GM19438 (cell line): Measurements from ENCODE around the gene ITSN1.

Source experiments
- ATAC-seq: cut with Tn5 transposase; IDR thresholded peaks from one replicate; pipeline ENCODE4 v1.9.1; 2021; ENCODE audit warnings: low read depth; ENCODE audit not compliant: unreplicated experiment

Gene ITSN1

GRCh38 chr21:33801424-33802405 lies 159.4 kb downstream of the ITSN1 start:
- no peak for ATAC-seq

GRCh38 chr21:33802481-33802880 lies 160.2 kb downstream of the ITSN1 start:
- ATAC-seq: no peak

DNA sequence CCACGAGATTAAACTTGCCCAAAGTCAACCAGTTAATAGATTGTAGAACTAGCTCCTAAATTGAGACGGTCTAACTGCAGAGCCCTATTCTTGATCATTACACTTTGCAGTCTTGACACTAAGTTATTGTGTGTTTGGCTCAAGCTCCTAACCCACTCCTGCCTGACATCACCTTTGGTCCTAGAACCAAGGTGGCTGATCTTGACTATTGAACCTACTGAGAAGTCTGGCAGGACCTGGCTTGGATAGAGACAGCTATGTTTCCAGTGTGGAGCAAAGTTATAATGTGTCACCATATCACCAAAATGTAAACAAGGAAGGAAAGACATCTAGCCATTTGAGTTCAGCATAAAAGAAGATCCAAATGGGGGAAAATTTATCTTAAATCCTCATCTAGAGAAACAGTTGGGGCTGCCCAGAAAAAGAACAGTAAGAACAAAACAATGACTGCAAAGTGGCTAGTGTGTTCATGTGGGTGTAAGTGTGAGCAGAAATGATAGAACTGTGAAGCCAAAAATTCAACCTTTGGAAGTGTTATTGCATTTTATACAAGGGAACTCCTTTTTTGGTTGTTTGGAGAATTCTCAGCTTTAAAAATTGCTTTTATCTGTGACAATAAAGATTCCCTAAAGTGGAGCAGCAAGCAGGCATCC lies 166.5 kb downstream of the ITSN1 start:
- ATAC-seq: no peak

DNA sequence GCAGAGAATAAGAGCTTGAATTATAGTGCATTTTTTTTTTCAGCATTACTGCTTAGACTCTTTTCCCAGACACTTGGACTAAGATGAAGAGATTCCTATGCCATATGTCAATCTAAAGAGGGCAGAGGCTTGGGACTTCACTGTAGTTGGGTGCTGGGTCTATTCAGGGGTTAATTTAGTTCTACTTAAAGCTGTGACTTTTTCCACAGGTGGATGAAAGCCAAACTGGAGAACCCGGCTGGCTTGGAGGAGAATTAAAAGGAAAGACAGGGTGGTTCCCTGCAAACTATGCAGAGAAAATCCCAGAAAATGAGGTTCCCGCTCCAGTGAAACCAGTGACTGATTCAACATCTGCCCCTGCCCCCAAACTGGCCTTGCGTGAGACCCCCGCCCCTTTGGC lies 168.5 kb downstream of the ITSN1 start:
- ATAC-seq: no peak

- ATAC-seq: no peak
These were observed 169.1 kb downstream of the ITSN1 start for GRCh38 chr21:33811167-33812010.

- ATAC-seq: no peak
These were observed 171.6 kb downstream of the ITSN1 start for GRCh38 chr21:33813832-33814365.

DNA sequence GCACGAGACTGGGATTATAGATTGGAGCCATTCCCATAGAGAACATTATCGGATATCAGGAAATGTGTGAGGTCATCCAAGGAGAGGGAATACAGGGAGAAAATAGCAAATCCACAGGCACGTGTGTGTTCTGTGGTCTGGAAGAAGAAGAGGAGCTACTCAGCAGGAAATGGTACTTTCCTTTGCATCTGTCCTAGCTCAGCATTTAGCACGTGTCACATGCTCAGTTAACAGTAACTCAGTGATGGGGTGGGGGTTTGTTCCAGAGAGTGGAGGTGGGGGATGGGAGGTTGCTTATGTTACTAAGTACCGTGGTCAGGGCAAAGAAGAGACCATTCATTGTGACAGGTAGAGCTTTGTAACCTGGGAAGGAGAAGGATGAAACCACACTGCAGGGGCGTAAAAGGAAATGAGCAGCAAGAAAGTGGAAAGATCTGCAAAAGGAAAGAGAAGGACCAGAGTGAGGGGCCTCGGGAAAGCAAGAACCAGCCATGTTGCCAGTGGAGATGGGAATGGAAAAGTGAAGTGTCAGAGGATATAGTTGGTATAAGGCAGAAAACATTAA lies 172.9 kb downstream of the ITSN1 start:
- ATAC-seq: no peak

GRCh38 chr21:33816174-33816573 lies 173.9 kb downstream of the ITSN1 start:
- ATAC-seq: no peak

- no peak for ATAC-seq
These were observed 174.8 kb downstream of the ITSN1 start for GRCh38 chr21:33817138-33817537.

GRCh38 chr21:33817663-33818451 lies 175.6 kb downstream of the ITSN1 start:
- no peak for ATAC-seq

DNA sequence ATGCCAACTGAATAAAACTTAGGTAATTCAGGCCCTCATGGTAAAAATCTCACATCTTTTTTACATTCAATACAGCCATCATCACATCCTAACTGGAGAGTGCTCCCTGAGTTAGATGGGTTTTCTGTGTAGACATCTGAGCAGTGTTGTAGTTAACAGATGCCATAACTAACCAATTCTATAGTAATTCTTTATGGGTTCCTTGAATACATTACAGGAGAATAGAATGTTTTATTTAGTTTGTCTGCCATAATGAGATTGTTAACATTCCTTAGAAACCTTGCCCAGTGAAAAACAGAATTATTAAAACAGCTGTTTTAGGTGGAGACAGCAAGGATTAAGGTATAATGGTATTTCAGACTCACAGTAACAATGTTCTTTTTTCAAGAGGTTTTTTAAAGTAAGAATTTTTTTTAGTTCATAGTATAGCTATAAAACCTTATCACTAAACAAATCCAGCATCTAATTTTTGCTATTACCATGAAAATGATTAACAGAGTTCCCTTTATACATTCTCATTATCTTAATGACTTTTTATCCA lies 178.0 kb downstream of the ITSN1 start:
- ATAC-seq: no peak

DNA sequence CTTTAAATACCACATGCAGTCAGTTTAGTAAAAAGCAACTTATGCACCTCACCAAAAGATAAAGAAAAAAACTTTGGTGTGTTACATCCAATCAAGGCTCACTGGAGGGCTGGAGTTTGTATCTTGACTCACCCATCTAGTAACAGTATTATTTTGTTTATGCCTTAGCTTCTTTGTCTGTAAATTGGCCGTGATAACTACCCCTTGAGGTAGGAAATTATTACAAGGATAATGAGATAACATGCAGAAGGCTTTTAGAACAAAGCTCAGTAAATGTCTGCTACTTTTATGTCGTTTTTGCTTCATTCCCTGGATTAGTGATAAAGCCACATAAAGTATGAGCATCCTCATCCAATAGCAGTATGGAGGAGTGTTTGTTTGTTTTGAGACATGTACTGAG lies 178.5 kb downstream of the ITSN1 start:
- ATAC-seq: no peak

DNA sequence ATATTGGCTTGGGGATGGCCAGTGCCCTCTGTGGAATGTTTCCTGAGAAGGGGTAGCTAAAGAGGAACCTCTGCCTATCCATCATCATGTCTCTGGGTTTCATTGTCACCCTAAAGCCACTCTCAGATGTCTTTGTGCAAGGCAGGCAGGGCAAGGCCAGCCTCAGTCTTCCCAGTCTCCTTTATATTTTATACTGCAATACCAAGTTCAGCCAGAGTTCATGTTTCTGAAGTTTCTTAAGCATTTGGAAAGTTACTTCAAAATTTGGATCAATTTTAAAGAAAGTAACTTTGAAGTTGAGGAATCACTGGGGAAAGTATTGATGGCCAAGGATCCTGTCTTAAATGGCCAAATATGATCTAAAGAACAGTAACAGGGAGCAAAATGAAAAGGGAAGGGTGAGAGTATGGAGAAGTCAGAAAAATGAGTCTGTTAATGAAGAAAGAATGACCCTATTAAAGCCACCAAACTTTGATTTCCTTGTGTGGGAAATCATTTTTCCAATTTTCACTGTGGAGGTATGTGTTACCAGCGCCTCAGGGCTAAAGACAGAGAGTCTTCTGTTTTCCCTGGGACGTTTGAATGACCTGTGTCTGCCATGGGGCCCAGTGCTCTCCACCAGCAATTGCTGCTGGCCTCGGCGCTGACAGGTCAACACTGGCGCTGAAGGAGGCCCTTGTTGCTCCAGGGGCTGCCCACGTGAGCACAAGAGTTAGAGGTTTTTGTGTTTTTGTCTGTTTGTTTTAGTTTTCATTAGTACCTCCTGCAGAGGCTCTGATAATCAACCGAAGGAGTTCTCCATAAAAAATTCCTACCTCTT lies 179.4 kb downstream of the ITSN1 start:
- no peak for ATAC-seq

- ATAC-seq: no peak
These were observed 182.0 kb downstream of the ITSN1 start for GRCh38 chr21:33824156-33824941.

DNA sequence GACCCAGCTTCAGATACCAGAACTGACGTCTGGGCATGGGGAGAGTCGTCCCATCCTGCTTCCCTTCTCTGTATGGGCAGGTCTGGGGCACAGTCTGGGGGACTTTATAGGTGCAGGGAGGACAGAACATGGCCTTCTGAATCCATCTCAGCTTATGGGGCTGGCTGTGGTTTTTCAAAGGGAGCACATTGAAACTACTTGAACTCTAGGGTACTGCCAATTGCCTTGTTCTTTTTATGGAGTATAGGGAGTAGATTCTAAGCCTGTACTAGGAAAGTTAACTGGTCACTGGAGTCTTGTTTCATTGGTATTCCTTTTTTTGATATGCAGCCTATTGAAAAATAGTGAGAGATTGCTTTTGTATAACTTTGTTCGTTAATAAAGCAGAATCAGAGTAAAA lies 183.1 kb downstream of the ITSN1 start:
- ATAC-seq: no peak

DNA sequence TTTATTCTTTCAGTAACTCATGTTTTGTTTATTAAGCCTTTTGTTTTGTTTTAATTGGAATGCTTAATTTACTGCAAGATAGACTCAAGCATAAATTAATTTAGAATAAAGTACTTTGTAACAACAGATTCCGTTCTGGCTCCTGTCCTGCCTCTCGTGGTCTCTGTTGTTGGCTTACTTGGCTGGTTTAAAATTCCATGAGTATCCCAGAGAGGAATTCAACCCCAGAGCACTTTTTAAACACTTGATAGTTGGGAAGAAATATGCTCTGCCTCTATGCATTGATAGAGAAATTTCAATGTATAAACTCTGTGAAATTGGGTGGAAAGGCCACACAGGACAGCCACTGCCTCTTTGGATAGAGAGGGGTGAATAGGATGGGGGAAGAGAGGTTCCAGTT lies 183.6 kb downstream of the ITSN1 start:
- ATAC-seq: no peak

GRCh38 chr21:33828083-33828482 lies 185.8 kb downstream of the ITSN1 start:
- no peak for ATAC-seq

- ATAC-seq: no peak
These were observed 186.3 kb downstream of the ITSN1 start for GRCh38 chr21:33828577-33828976.
